RWPE2 (cell line): ENCODE measurements around the gene PGF.

Experiments used
- ATAC-seq: fragments of 200-7000 bp; cut with Tn5 transposase; 3 replicates; pipeline ENCODE4 v1.9.1; 2021; ENCODE audit warnings: low read depth
- DNase-seq: peaks from one replicate; pipeline ENCODE4 v3.0.0-alpha.2; 2020; ENCODE audit warnings: low spot score
- H3K27ac ChIP-seq: fragments of 450-650 bp; 2 replicates; pipeline ENCODE4 v1.5.1; 2017; ENCODE audit warnings: mild to moderate bottlenecking; ENCODE audit not compliant: poor library complexity, severe bottlenecking
- H3K27me3 ChIP-seq: fragments of 250-450 bp; sonication (Bioruptor Pico); 2 replicates; pipeline ENCODE4 v1.5.1; 2021; ENCODE audit warnings: mild to moderate bottlenecking, moderate library complexity; ENCODE audit not compliant: insufficient read depth, poor library complexity, severe bottlenecking
- H3K36me3 ChIP-seq: fragments of 250-450 bp; sonication (Bioruptor Pico); 2 replicates; pipeline ENCODE4 v1.5.1; 2020; ENCODE audit warnings: low read depth, mild to moderate bottlenecking, moderate library complexity
- H3K4me1 ChIP-seq: fragments of 250-450 bp; sonication (Bioruptor Pico); 2 replicates; pipeline ENCODE4 v1.5.1; 2021; ENCODE audit warnings: mild to moderate bottlenecking, moderate library complexity; ENCODE audit not compliant: insufficient read depth, poor library complexity, severe bottlenecking
- H3K4me3 ChIP-seq: fragments of 250-450 bp; sonication (Bioruptor Pico); 2 replicates; pipeline ENCODE4 v1.5.1; 2021; ENCODE audit warnings: mild to moderate bottlenecking, moderate library complexity; ENCODE audit not compliant: severe bottlenecking
- H3K9me3 ChIP-seq: fragments of 250-450 bp; sonication (Bioruptor Pico); 2 replicates; pipeline ENCODE4 v1.5.1; 2021; ENCODE audit warnings: mild to moderate bottlenecking, moderate library complexity; ENCODE audit not compliant: severe bottlenecking
- TF ChIP-seq, protein P1 (sequence below): fragments of 450-650 bp; IDR thresholded peaks from one replicate; pipeline ENCODE4 v1.5.1; 2017; ENCODE audit warnings: mild to moderate bottlenecking, moderate library complexity; ENCODE audit not compliant: poor library complexity, severe bottlenecking

The PGF gene

DNA sequence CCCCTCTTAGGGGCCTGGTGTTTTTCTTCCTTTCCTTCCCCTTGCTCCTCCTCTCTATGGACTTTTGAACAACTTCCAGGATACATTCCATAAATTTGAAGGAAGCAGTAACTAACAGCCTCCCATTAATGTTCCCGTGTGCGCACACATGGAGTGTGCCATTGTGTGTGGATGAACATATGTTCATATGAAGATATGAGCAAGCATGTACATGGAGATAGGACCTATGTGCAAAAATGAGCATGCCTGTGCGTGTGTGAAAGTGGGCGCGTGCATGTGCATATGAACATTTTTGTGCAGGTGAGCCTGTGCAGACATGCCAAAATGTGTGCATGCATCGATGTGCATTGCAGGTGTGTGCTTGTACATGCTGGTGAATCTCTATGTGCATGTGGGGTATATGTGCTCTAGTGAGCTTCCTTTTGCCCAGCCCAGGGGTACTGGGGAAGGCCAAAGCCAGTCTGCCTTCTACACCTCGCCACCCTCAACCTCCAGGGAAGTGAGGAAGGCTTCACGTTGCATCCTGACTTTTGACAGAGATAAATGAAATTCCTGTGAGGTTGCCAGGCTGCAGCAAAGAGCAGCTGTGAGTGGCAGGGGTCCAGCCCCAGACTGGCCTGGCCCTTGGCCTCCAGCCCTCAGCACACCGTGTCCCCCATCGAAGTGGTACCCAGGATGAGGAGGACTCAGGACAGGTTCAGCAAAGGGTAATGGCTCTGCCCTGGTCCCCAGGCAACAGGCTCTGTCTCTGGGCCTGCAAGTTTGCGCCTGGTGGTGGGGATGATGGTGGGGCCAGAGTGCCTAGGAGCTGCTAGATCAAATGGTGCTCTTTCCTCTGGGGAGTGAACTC lies 21.1 kb upstream of the PGF start:
- Histone ChIP-seq H3K36me3 (no peaks in the 10 kb centered on the region), H3K4me1 (peaks cover 24% of the 10 kb centered on the region), H3K27ac (no peak overlapping the region), H3K27me3 (no peaks in the 10 kb centered on the region), H3K4me3 (no peak overlapping the region), H3K9me3 (no peaks in the 10 kb centered on the region)
- DNase-seq (peak; percentile 49), ATAC-seq (no peak)
- TF ChIP-seq, protein P1, sequence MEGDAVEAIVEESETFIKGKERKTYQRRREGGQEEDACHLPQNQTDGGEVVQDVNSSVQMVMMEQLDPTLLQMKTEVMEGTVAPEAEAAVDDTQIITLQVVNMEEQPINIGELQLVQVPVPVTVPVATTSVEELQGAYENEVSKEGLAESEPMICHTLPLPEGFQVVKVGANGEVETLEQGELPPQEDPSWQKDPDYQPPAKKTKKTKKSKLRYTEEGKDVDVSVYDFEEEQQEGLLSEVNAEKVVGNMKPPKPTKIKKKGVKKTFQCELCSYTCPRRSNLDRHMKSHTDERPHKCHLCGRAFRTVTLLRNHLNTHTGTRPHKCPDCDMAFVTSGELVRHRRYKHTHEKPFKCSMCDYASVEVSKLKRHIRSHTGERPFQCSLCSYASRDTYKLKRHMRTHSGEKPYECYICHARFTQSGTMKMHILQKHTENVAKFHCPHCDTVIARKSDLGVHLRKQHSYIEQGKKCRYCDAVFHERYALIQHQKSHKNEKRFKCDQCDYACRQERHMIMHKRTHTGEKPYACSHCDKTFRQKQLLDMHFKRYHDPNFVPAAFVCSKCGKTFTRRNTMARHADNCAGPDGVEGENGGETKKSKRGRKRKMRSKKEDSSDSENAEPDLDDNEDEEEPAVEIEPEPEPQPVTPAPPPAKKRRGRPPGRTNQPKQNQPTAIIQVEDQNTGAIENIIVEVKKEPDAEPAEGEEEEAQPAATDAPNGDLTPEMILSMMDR, result no peak

DNA sequence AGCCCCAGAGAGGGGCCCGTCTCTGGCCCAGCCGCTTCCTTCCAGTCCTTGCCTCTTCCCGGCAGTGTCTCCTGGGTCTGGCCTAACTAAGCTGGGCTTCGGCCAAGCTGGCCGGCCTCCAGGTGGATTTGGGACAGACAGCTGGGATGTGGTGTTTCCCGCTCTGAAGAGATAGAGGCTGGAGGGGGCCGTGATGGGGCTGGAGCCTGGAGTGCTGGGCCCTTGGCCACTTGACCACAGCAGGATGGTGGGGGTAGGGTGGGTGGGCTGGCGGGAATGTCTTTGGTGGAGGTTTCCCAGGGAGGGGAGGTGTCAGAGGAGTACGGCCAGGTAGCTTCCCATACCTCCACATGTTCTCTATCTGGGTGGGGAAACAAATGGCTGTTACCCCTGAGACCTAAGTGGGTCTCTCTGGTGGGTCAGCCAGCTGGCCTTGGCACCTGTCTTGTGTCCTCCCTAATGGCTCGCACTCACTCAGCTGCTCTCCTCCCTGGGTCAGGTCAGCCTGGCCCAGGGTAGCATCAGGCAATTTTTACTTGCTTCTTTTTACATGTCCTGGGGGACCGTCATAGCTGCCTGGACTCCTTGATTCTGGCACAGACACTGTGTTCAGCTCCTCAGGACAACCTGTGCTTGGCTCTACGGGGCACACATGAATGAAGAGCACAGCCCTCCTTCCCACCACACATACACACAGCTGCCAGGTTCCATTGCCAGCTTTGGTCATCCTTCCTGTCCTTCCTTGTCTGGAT lies 19.8 kb upstream of the PGF start:
- Histone ChIP-seq H3K36me3 (no peaks in the 10 kb centered on the region), H3K27me3 (no peaks in the 10 kb centered on the region), H3K4me3 (no peak overlapping the region), H3K27ac (no peak overlapping the region), H3K4me1 (peaks cover 16% of the 10 kb centered on the region), H3K9me3 (no peaks in the 10 kb centered on the region)
- no peak for ATAC-seq
- TF ChIP-seq, protein P1, result no peak
- peak; percentile 33 for DNase-seq

DNA sequence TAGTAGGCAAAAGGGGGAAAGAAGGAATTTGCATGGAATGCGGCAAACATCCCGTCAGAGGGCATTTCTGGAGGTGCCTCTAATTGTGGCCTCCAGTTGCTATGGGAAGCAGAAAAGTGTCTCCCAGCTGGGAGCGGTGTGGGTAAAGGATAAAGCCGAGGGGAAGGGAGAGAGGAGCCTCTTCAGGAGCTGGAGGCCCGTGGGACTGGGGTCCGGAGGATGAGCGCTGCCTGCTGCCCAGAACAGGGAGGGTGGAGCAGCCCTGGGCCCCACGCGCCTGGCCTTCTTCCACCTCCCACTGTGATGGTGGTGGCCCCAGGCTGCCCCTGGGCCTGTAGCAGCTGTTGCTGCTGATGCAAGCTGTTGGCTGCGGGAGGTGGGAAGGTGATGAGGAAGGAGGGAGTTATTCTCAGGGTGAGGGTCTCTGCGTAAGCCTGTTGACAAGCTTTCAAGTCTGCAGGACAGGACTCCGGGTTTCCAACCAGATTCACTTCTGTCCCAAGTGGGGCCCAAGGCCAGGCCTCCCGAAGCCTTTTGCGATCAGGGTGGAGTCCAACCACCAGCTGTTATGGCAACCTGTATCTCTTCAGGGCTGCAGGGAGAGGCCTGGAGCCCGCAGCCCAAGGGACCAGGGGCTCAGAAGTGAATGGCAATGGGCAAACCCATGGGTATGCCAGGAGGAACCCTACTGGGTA lies 19.1 kb upstream of the PGF start:
- H3K27me3 ChIP-seq, result no peaks in the 10 kb centered on the region
- H3K4me1 ChIP-seq, result peaks cover 12% of the 10 kb centered on the region
- DNase-seq (peak; percentile 64), ATAC-seq (no peak)
- no peak overlapping the region for H3K4me3 ChIP-seq
- no peak overlapping the region for H3K27ac ChIP-seq
- TF ChIP-seq, protein P1, result no peak
- H3K9me3 ChIP-seq, result no peaks in the 10 kb centered on the region
- H3K36me3 ChIP-seq, result no peaks in the 10 kb centered on the region

DNA sequence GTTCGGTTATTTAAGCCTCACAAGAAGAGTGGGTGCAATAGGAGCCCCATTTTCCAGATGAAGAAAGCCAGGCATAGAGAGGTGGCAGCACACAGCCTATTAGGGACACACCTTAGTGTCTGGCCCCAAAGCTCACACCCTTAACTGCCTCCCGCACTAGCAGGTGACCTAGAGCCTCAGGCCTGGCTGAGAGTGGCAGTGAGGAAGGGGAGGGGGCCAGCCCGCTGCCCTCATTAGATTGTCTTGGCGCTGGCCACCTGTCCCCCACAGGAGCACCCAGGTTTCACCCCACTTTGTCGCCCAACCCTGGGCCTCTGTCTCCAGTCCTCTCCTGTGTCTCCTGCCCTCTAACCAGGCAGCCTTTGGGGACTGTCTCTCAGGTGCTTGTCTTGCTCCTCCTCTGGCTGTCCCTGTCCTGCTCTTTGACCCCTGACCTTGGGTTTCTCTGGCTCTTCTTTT lies 18.5 kb upstream of the PGF start:
- Histone ChIP-seq H3K4me3 (no peak overlapping the region), H3K4me1 (peaks cover 6% of the 10 kb centered on the region), H3K27ac (no peak overlapping the region), H3K9me3 (no peaks in the 10 kb centered on the region), H3K27me3 (no peaks in the 10 kb centered on the region), H3K36me3 (no peaks in the 10 kb centered on the region)
- TF ChIP-seq, protein P1, result no peak
- ATAC-seq, result no peak
- DNase-seq, result peak; percentile 57
